ENCODE measurements around the gene CC2D1A. TPM values are rescaled to one million over a fixed set of nuclear protein-coding genes. Genes with fewer than 3 reads are reported as not detected.

Gene CC2D1A
- total RNA-seq, 1 donor from 2014 or later, result 20.1 TPM

GRCh38 chr19:13952154-13952930 is 46.3 kb downstream of the CC2D1A start, which contains the start of gene DCAF15:
Gene DCAF15, plus strand, starts transcription at chr19:13952509. Its CDS starts 4 bp downstream, at chr19:13952513.
- Histone ChIP-seq H3K4me3 (peak within 1 kb of the TSS; percentile 80), H3K27ac (replicated peaks) (peak within 1 kb of the TSS; percentile 83), H3K27me3 (ENCODE audit: low read depth) (no peaks in the 10 kb centered on the region), H3K4me1 (peaks cover 36% of the 10 kb centered on the region), H3K36me3 (peaks cover 31% of the 10 kb centered on the region), H3K9me3 (replicated peaks) (no peaks in the 10 kb centered on the region)
- peak; percentile 99 for DNase-seq
- no peak for TF ChIP-seq CTCF (IDR thresholded peaks at IDR 0.05; ENCODE audit: borderline replicate concordance)
- intact Hi-C loops (cut with micrococcal nuclease), result no loop called here

DNA sequence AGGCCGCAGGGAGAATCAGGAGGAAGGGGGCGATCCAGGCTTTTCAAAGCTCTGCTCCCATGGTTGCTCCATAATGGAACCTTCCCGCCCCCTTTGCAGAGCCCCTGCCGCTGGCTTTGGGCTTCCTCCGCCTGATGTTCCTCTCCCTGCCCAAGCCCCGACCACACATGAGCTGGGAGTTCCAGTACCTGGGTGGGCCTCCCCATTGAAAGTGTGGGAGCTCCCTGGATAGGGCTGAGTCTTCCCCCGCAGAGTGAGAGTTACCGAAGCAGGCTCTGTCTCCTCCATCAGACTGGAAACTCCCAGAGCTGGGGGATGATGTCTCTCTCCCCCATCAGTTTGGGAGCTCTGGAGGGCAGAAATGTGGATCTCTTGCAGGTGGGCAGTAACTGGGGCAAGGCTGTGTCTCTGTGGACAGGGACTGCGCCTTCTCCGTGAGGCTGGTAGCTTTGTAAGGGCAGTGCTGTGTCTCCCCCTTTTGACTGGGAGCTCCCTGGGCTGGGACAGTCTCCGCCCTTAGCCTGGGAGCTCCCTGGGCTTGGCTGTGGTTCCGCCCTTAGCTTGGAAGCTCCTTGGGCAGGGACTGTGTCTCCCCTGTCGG is 47.0 kb downstream of the CC2D1A start:
- intact Hi-C loops (cut with micrococcal nuclease), result no loop called here
- peaks cover 37% of the 10 kb centered on the region for H3K36me3 ChIP-seq
- peak overlapping the region; percentile 83 for H3K27ac ChIP-seq (replicated peaks)
- no peaks in the 10 kb centered on the region for H3K9me3 ChIP-seq (replicated peaks)
- no peaks in the 10 kb centered on the region for H3K27me3 ChIP-seq (ENCODE audit: low read depth)
- peak overlapping the region; percentile 80 for H3K4me3 ChIP-seq
- no peak for TF ChIP-seq CTCF (IDR thresholded peaks at IDR 0.05; ENCODE audit: borderline replicate concordance)
- peaks cover 43% of the 10 kb centered on the region for H3K4me1 ChIP-seq
- no peak for DNase-seq

DNA sequence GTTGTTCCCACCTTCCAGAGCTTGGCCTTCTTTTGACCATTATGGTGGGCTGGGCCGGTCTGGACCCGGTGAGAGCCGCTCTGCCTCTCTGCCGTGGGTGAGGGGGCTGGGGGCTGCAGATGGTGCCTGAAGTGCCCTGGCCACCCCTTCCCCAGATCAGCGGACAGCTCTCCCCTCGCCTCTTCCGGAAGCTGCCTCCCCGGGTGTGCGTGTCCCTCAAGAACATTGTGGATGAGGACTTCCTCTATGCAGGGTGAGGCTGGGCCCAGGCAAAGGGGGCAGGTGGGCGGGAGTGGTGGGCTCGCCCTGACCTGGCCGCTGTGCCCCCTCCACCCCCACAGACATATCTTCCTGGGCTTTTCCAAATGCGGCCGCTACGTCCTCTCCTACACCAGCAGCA is 48.2 kb downstream of the CC2D1A start:
- Histone ChIP-seq H3K27me3 (ENCODE audit: low read depth) (no peaks in the 10 kb centered on the region), H3K4me3 (no peak overlapping the region), H3K4me1 (peaks cover 49% of the 10 kb centered on the region), H3K9me3 (replicated peaks) (no peaks in the 10 kb centered on the region), H3K27ac (replicated peaks) (no peak overlapping the region), H3K36me3 (peaks cover 47% of the 10 kb centered on the region)
- no peak for TF ChIP-seq CTCF (IDR thresholded peaks at IDR 0.05; ENCODE audit: borderline replicate concordance)
- intact Hi-C loops (cut with micrococcal nuclease), result no loop called here
- no peak for DNase-seq

DNA sequence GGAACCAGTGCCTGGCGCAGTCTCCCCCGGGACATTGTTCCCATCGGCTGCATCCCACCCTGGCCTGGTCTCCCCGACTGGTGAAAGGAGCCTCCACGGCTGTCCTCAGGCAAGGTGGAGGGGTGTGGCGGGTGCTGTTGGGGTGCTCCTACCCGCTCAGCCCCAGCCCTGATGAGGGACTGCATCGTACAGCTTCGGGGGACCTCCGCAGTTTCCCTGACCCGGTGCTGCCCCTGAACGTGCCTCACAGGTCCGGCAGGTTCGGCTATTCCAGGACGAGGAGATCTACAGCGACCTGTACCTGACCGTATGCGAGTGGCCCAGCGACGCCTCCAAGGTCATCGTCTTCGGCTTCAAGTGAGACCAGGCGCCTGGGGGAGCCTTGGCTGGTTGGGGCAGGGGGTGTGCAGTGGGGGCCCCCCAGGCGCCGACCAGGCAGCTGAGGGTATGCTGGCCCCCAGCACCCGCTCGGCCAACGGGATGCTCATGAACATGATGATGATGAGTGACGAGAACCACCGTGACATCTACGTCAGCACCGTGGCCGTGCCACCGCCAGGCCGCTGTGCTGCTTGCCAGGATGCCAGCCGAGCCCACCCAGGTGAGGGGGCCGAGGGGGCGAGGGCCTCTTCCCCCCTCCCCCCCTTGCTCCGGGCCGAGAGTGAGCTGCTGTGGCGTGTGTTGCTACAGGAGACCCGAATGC is 49.8 kb downstream of the CC2D1A start:
- intact Hi-C loops (cut with micrococcal nuclease), result no loop called here
- Histone ChIP-seq H3K9me3 (replicated peaks) (no peaks in the 10 kb centered on the region), H3K36me3 (peaks cover 64% of the 10 kb centered on the region), H3K4me3 (no peak overlapping the region), H3K4me1 (peaks cover 49% of the 10 kb centered on the region), H3K27me3 (ENCODE audit: low read depth) (no peaks in the 10 kb centered on the region), H3K27ac (replicated peaks) (peak overlapping the region; percentile 65)
- no peak for DNase-seq
- no peak for TF ChIP-seq CTCF (IDR thresholded peaks at IDR 0.05; ENCODE audit: borderline replicate concordance)

- no peak for DNase-seq
- Histone ChIP-seq H3K27me3 (ENCODE audit: low read depth) (no peaks in the 10 kb centered on the region), H3K4me1 (peaks cover 49% of the 10 kb centered on the region), H3K9me3 (replicated peaks) (no peaks in the 10 kb centered on the region), H3K4me3 (no peak overlapping the region), H3K36me3 (peaks cover 68% of the 10 kb centered on the region), H3K27ac (replicated peaks) (peak overlapping the region; percentile 65)
- intact Hi-C loops (cut with micrococcal nuclease), result no loop called here
- no peak for TF ChIP-seq CTCF (IDR thresholded peaks at IDR 0.05; ENCODE audit: borderline replicate concordance)
Measured at GRCh38 chr19:13956365-13956744, 50.4 kb downstream of the CC2D1A start.

Data from left ventricle myocardium inferior (tissue), 1 donor.